Effector CD4-positive, alpha-beta T cell (primary cell): Measurements from ENCODE around the gene TMEM108.

ENCODE experiments used
- DNase-seq: peaks from one replicate; pipeline ENCODE4 v3.0.0-alpha.2; 2020

Gene TMEM108

DNA sequence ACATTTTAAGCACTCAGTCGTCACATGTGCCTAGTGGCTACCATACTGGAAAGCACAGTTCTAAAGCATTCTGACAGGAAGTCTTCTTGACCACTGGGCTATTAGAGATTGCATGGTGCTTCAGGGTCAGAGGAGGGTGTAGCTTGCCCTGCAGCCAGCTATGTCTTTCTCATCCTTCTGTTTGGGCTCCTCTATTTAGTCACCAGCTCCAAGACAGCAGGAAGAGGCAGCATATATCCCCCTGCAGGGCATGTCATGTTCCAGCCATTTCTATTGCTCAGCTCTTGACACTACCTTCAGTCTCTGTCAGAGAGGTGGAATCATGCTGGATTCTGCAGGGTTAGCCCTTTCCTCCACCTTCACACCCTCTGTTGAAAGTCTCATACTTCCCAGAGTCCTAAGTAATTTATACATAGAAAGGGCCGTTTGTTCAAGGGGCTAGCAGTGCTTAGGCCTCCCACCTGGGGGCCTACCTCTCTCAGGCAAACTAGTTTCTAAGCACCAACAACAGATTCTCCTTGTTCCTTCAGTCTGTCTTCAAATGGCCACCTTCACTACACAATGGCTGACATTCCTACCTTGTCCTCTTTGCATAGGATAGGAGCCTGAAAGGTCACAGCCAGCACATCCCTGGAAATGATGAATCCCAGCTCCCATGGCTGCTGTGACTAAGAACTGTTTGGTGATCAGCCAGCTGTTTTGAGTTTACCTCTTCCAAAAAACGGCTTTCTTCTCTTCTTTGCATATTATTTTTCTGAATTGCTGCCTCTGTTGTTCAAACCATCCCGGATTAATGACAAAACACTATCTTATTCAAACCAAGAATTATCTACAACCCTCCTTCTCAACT, 246.0 kb downstream of the TMEM108 start:
- no peak for DNase-seq

DNA sequence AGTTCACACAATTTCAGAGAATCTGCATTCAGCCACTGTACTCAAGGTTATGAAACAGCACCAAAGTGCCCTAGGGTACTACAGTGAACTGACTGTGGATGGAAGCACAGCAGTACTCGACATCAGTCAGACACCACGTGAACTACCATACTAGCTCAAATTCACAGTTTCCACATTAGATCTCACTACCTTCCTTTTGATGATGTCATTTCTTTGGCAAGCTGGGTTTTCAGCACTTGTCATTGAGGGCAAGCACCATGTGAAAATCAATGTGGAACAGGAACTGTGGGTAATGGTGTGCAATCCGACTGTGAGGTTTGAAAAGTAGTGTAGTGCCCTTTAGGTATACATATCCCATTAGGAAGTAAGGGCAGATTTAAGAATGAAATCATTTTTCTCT, 251.1 kb downstream of the TMEM108 start:
- no peak for DNase-seq

DNA sequence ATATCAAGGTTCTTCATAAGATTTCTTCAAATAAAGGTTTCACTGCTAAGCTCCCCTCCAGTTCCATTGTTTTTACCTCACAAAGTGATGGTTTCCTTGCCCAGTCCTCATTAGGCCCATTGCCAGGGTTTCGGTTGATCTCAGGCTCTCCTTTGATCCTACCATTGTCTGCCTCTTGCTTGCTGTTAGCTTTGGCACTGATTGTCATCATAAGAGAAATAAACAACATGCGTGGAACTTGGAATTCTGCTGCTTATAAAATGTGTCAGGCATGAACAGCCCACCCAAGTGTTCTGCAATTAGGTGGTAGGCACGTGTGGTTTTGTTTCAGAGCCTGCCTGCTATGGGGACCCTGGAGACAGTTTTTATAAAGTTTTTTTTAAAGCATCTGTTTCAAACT, 254.1 kb downstream of the TMEM108 start:
- DNase-seq, result no peak

DNA sequence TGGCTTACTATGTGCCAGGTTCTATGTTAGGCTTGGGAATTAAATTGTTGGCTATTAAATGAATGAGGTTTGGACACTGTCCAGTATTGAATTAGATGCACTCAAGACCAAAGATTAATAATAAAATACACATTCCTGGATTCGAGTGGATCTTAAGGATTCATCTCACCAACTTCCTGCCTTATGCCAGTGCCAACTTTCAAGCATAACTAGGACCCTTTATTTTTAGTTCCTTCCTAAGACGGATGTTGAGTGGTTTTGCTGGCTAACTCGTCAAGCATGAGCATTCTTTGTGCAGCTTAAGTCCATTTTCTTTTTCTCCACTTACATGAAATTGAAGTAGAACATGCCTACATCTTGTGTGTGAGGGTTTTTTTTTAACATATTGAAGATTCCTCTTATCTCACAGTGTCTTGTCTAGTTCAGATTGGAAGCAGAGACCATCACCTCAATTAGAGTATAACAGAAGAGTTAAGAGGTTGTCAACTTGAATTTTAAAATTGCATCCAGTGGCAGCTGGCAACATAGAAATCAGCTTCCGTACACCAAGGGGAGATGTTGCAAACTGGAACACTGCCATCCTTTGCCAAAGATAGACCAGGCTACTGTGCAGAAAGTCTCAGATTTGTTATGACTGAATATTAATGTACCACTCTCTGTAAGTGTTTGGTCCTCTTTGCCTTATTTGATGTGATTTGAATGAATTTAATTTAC, 255.4 kb downstream of the TMEM108 start:
- DNase-seq, result no peak

DNA sequence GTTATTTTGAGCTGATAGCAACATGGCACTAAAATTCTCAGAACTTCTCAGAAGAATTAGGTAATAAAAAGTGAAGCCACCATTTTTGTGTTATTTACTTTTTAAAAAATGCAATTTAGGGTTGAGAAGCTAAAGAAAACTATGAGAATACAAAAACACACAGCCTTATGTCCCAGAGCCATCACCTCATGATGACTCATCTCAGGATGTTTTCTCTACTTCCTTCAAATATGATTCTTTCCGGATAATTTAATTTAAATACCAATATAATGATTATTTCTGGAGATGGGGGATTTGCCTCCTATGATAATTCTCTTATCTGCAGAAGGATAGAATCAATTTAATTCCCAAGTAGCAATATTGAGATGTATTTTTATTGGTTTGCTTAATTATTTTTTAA, 256.1 kb downstream of the TMEM108 start:
- DNase-seq, result no peak

DNA sequence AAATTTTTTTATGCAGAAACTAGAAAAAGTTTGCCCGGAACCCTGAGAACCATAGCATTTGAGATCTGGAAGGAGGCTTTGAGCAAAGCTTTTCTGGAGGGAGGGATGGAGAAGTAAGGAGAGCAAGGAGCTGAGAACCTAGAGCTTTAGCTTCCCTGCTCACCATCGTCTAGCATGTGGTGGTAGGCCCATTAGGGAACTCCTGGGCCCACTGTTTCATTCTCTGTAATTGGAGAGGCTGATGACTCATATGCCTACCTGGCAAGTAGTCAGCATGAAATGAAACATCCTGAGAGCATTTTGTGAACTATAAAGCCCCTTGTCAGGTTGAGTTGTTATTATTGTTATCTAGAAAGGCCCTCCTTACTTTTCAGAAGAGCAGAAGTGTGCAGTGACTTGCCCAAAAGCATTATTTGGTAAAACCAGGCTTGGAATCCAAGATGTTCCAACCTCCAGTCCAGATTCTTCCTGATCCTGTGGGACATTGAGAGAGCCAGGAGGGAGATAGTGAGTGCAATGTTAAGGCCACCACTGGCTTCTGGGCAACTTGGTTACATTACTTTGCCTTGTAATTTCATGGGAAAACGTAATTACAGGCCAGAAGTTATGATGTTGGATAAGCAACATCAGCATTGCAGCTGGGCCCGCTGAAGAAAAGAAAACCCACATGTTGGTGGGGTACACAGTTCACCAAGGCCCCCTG, 257.2 kb downstream of the TMEM108 start:
- no peak for DNase-seq

DNA sequence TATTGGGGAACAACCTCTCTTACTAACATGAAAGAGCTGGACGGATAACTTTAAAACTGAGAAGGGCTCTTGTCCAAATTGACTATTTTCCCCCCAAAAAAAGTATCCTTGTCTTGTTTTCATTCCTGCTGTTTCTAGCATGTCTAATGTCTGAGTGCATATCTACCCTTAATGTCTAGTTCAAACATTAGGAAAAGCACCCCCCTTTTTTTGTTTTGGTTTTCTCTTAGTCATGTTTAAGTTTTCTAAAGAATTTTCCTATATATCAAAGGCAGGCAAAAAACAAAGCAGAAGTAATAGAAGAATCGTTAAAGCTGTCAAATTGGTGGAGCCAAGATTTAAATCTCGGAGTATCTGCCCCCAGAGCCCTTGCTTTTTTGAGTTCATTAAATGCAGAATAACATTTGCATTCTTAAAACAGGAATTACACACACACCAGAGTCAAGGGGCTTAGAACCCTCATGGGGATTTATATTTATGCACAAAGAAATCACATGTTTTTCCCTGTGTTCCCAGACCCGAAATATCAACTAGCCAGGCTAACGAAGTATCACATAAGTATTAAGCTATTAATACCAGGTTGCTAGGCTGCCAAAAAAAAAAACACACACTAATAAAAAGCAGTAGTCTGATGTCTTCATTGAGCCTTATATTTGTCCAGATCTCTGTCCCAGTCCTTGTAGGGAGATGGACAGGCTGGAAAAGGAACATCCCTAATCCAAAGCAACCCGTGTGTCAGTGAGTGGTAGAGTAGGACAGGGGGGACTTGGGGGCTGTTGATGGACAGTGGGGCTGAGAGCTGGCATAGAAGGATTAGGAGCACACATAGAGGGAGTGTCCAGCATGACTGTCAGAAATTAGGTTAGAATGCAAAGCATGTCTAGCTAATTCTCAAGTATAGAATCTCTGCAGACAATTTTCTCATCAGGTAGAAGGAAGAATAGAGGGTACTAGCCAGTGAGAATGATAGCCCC, 258.0 kb downstream of the TMEM108 start:
- DNase-seq, result no peak

DNA sequence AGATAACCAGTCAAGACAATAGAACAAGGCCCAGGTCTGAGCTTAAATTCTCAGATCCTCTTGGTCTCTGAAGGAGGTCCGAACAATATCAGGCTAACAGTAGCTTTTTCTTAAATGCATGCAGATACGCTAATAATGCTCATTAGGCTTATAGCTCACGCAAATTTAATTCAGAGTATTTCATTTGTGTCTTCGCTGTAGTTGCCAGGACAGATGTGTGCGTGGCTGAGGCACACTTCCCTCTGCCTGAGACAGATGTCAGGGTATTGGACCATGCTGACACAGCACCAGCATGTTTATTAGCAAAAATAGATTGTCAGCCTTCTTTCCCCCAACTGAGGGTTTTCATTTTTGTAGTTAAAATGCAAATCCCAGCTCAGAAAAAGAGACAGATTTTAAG, 258.8 kb downstream of the TMEM108 start:
- DNase-seq, result no peak

DNA sequence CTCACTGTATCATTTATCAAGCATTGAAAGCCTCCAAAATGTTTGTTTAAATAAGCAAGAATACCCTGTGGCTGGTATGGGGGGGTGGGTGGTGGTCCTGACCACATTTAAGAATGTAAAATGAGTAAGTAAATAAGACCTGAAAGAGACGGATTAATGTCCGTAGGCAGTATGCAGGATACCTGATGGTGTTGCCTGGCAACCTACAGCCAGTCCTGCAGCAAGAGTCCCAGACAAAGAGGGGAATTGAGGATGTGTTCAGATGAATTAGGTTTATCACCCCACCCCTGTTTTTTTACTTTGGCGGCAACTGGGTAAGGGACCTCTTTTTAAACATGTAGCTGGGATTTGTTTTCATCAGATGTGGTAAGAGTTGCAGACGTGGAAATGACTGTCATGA, 261.9 kb downstream of the TMEM108 start:
- no peak for DNase-seq

DNA sequence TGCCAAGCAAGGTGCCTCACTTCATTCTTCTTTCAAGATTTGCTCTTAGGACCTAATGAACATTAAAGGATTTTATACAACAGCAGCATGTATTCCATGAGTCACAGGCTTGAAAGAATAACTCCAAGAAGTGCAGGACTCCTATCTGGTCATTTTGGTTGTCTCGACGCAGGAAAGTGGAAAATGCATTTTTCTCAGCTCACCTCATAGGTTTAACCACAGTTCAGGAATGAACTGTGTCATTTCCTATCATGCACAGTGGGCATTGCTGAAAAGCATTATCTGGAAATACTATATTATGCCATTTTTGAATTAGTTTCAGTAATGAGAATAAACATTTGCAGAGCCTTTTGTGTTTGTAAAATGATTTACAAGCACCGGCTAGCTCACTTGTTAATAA, 263.0 kb downstream of the TMEM108 start:
- DNase-seq, result no peak

DNA sequence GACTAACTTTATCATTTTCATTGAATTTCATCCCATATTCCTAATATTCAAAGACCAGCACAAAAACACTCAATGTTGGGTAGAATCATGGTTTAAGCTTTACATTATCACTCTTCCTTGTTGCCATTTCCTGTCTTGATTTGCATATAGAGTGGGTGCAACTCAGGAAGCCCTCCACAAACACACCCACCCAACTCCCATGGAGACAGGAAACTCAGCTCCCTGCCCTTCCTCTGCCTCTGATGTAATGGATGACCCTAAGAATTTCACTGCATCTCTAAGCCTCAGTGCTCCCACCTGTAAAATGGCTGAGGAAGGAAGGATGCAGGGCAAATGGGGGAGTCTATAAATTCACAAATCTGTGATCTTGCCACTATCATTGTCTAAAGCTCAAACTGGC, 263.5 kb downstream of the TMEM108 start:
- no peak for DNase-seq

DNA sequence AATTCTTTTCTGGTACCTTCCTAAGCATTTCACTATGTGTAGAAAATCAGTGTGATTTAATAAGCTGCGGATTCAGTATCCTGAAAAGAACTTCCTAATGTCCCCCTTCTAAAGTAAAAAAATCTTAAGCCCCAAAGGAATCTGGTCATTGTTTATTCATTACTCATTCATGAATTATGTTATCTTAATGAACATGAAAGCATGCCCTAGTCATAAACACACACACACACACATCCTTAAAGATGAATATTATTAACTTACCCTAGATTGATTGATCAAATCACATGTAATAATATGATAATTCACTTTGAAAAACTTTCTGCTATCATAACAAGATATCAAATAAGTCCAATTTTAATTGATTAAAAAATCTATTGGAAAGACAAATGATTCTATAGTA, 265.2 kb downstream of the TMEM108 start:
- no peak for DNase-seq

DNA sequence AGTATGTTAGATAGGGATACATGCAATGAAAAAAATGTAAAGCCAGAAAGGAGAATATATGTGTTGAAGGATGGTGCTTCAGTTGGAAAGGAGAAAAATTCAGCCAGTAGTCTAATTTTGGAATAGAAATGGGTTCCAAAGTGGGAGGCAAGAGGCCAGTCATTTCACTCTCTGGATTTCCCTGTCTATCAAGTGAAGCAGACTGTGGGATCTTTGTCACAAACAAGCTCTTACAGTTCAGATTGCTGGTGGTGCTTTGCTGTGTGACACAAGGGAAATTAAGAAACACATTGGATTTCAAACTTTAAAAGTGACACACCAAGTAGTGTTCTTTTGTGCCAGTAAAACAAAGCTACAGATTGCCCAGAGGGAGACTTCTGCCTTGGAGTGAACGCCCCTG, 279.7 kb downstream of the TMEM108 start:
- no peak for DNase-seq

DNA sequence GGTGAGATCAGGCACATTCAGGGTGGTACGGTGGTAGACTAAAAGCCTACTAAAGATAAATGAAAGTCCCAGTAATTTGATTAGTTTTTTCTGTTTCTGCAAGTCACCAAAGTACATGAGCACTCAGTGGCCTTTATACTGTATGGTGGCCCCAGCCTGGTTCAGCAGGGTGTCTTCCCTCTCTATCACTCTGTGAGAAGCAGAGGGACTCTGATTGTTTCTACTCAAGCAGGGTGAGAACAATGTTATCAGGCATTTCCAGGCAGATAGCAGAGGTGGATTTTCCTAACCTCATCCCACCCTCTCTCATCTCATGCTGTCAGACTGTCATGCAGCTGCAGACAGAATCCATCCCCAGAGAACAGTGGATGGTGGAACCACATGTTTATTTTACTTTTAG, 290.2 kb downstream of the TMEM108 start:
- DNase-seq, result no peak

DNA sequence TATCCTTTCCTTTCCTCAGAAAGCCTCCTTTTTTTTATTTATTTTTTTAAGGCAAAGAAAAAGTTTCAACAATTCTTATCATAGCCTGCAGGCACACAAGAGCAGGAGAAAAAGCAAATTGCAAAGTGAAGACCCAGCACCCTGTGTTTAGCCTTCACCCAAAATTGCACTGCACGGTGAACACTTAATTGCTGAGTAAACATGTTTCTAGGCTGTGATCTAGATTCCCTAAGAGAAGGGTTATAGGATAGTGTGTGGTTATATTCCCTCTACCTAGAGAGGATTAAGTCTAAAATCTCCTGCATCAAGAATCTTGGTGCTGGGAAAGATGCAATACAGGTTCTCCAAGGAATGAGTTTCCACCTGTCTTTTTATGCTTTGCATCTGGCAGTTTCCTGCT, 291.4 kb downstream of the TMEM108 start:
- no peak for DNase-seq

DNA sequence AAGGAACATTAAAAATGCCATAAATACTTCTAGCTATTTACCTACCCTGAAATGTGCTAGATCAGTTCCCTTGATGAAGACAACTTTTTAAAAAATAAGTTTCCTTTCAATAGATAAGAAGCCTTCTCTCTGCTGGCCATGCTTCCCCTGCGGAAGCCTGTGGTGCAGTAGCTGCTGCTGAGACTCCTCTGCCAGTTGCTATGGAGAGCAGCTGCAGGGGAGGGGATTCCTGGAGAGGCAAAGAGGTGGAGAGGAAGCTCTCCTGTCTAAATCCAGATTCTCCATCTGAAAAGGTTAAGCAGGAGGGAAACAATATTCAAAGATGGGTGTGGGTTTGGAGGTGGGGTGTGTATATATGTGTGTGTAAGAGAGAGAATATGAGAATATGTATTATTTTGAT, 291.9 kb downstream of the TMEM108 start:
- no peak for DNase-seq

DNA sequence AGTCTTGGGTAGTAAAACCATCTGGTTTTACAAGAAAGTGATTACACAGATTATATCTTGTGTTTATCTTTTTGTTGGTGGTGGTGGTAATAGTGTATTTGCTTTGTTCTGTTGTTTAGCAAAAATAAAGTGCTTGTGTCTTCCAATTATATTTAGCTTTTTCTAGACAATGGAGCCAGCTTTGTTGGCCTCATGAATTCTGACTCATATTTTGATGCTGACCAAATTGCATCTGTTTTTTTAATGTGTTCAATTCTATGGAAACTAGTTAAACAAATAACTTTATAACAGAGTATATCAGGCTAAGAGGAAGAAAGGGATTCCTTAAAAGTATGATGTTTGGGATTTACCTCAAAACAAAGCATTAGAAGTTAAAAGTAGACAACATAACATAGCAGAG, 292.3 kb downstream of the TMEM108 start:
- no peak for DNase-seq

DNA sequence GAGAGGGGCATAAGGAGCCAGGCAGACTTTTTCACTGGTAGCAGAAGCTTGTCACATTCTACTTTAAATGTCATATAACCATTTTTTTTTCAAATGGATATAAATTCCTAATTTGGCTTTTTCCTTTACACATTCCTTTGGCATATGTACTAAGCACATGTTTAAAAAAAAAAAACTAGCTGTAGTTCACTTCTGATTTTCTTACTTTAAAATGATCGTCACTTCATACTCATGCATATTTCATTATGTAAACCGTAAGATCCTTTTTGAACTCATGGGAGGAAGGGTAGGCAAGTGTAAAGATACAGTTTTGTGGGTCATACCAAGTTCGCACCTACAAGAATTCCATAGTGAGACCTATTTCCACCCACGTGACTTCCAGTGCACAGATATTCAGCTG, 316.5 kb downstream of the TMEM108 start:
- DNase-seq, result no peak

DNA sequence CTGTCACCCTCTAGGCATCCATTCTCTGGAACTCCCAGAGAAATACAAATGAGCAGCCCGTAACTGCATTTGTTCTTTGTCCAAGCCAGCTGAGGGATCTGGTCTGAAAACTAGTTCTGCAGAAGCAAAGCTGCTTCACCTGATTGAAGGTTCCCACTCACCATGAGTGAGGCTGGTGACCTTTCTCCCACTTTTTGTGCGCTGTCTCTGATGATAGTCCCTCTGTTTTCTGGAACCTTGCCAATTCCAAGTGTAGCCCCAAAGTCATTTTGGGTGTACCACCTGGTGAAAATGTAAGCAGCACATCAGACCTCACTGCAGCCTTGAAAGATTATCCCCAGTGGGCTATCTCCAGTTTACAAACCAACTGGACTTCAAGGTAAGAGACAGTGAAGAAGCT, 322.3 kb downstream of the TMEM108 start:
- DNase-seq, result no peak

DNA sequence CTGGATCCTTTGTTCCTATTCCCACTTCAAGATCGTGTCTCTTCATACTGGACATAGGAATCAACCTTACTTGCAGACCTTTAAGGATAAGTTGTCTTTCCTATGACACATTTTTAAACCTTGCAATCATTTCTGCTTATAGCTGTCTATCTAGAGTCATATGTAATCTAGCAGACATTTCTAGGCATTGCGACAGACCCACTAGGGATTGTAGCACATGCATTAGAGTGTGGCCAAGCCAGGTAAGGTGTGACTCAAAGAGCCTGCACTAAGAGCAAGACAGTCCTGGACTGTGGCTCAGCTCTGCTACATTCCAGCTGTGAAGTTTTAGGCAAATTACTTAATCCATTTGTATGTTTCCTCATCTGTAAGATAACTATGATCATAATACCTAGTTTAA, 322.8 kb downstream of the TMEM108 start:
- no peak for DNase-seq

DNA sequence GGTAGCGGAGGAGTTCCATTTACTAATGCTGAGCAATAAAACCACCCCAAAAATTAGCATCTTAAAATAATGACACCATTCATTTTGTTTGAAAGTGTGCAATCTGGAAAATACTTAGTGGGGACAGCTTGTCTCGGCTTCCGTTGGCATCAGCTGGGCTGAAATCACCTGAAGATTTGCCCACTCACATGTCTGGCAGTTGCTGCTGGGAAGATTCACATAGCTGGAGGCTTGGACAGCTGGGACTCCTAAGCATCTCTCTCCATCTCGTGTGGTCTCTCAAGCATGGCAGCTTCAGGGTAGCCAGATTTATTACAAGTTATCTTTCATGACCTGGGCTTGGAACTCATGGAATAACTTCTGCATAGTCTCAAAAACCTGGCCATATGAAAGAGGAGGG, 323.2 kb downstream of the TMEM108 start:
- no peak for DNase-seq

DNA sequence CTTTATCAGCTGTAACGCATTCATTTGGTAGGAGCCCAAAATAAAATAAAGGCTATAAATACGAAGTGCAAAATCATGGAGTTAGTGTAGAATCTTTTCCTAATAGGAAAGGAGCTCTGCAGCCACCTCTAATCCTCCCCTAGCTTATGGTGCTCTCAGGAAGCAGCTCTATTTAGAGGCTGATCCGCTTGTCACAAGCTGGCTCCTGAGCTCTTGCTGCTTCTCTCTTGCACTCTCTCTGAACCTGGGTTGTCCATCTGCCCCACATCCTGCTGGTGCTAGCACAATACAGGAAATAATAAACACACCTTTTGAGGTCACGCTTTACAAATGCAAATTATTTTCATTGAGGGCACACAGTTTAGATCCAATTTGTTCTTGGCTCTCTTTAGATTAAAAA, 324.3 kb downstream of the TMEM108 start:
- DNase-seq, result no peak

DNA sequence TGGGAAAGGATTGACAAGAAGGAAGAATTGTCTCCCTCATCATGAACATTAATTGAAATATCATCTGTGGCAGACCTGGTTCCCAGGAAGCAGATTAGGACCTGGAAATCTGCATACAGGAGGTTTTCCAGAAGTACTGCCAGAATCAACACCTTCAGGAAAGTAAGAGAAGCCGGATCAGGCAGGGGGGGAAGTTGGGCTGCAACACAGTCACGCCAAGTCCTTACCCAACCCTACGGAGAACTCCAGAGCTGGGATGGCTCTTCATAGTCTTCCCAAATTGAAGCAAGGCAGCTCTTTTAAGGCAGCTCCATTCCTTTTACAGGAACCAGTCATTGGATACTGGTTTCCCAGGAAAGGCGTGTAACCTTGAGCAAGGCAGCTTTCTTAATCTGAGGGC, 326.5 kb downstream of the TMEM108 start:
- no peak for DNase-seq
